Stimulated activated effector memory CD8-positive, alpha-beta T cell treated with anti-CD3 and anti-CD28 coated beads, Interleukin-12 subunit alpha, Interleukin-12 subunit beta, amount 100 ng/mL, for 72 hours (primary cell): ENCODE measurements around the gene NLRP11.
A peak's percentile ranks its signal among the peaks of the same experiment; 100 is the strongest.
"Not testable (repeated sequence)": the region's sequence is repeated elsewhere in the genome, so short reads cannot be mapped to it uniquely, and the experiment has no call there.

ENCODE experiments used
- ATAC-seq: fragments of 150-1000 bp; cut with Tn5 transposase; 2 replicates; pipeline ENCODE4 v1.10.0; 2021
- DNase-seq, 2 donors: peaks; one replicate each; pipeline ENCODE4 v3.0.0; 2021 to 2022; ENCODE audit warnings: low spot score in 2 of 2
- H3K27ac Mint-ChIP-seq: one replicate; pipeline ENCODE4 v1.8.0; 2022; ENCODE audit warnings: mild to moderate bottlenecking, mixed read lengths
- H3K36me3 Mint-ChIP-seq: one replicate; pipeline ENCODE4 v1.8.0; 2022; ENCODE audit warnings: mild to moderate bottlenecking, mixed read lengths
- H3K4me1 Mint-ChIP-seq: one replicate; pipeline ENCODE4 v1.8.0; 2022; ENCODE audit warnings: mixed read lengths
- H3K4me3 Mint-ChIP-seq: one replicate; pipeline ENCODE4 v1.8.0; 2022; ENCODE audit warnings: mild to moderate bottlenecking, mixed read lengths
- H3K9me3 Mint-ChIP-seq: one replicate; pipeline ENCODE4 v1.8.0; 2022; ENCODE audit warnings: mixed read lengths

NLRP11 gene

DNA sequence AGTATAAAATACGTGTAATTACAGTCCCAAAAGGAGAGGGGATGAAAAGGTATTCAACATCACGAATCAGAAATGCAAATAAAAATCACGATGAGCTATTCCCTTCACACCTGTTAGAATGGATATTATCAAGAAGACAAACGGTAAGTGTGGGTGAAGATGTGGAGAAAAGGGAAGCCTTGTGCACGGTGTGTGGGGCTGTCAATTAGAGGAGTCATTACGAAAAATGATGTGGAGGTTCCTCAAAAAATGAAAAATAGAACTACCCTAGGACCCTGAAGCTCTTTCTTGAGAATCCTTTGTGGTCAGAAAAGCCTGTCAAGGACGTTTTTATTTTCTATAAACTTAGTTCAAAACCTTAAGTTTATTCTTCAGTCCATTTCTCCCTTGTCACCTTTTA, 19.4 kb downstream of the NLRP11 start:
- DNase-seq (no peak), ATAC-seq (no peak)
- no peak overlapping the region for H3K27ac Mint-ChIP-seq
- H3K36me3 Mint-ChIP-seq: no peaks in the 10 kb centered on the region
- no peak overlapping the region for H3K4me3 Mint-ChIP-seq
- H3K4me1 Mint-ChIP-seq: no peaks in the 10 kb centered on the region
- no peaks in the 10 kb centered on the region for H3K9me3 Mint-ChIP-seq

DNA sequence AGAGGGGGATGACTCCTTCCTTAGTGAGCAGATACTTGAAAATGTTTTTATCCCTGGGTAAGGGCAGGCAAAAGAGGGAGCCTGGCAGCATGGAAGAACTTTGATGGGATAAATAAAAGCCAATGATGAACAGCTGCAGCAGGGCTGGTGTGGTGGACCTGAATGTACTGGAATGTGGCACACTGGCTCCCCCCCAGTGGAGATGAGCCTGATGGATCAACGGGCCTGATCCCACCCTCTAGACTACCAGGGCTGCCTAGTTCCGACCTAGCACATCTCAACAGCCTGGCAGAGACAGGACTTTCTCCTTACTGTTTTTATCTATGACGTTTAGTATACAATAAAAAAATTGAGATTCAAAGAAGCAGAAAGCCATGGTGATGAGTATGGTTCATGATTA, 20.5 kb downstream of the NLRP11 start:
- ATAC-seq (no peak), DNase-seq (no peak)
- no peaks in the 10 kb centered on the region for H3K36me3 Mint-ChIP-seq
- no peaks in the 10 kb centered on the region for H3K4me1 Mint-ChIP-seq
- H3K9me3 Mint-ChIP-seq: no peaks in the 10 kb centered on the region
- H3K4me3 Mint-ChIP-seq: no peak overlapping the region
- H3K27ac Mint-ChIP-seq: no peak overlapping the region

DNA sequence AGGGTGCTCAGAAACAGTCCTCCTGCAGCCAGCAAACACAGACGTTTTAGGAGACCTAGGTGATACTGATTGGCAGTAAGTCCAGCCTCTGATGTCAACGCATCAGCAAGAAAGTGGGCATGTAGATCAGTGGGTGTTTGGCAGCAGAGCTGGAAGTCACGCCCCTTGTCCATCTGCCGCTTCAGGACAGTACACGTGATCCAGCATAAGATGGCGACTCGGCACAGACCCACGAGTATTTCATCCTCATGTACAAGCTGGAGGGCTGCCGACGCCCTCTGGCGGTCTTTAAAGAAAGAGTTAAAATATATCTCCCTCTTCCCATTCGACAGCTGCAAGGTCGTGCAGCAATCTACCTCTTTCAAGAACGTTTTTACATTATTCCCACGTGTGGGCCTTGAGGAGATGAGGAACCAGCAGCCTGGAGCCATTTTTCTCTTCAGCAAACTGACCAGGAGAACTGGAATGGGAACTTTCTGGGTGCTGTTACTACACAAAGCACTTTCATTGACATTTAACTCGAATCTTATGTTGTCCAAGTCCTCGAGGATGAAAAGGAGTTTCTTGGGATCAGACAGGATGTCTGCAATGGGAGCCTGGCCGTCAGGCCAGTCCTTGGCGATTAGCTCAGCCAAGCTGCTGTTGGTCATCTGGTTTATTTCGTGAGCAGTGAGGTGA, 22.3 kb downstream of the NLRP11 start:
- H3K4me1 Mint-ChIP-seq: no peaks in the 10 kb centered on the region
- DNase-seq (peak in 1 of 2 donors; percentile 49), ATAC-seq (peak; percentile 69)
- no peak overlapping the region for H3K27ac Mint-ChIP-seq
- no peak overlapping the region for H3K4me3 Mint-ChIP-seq
- no peaks in the 10 kb centered on the region for H3K36me3 Mint-ChIP-seq
- no peaks in the 10 kb centered on the region for H3K9me3 Mint-ChIP-seq

DNA sequence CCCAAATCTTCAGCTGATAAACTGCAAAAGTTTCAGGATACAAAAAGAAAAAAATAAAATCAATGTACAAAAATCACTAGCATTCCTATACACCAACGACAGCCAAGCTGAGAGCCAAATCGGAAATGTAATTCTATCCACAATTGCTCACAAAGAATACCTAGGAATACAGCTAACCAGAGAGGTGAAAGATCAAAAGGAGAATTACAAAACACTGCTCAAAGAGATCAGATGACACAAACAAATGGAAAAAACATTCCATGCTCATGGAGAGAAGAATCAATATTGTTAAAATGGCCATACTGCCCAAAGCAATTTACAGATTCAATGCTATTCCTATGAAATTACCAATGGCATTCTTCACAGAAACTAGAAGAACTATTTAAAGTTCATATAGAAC, 29.5 kb downstream of the NLRP11 start:
- no peak overlapping the region for H3K4me3 Mint-ChIP-seq
- no peak for DNase-seq
- no peak for ATAC-seq
- no peaks in the 10 kb centered on the region for H3K36me3 Mint-ChIP-seq
- H3K4me1 Mint-ChIP-seq: no peaks in the 10 kb centered on the region
- peaks cover 2% of the 10 kb centered on the region for H3K9me3 Mint-ChIP-seq
- H3K27ac Mint-ChIP-seq: no peak overlapping the region

DNA sequence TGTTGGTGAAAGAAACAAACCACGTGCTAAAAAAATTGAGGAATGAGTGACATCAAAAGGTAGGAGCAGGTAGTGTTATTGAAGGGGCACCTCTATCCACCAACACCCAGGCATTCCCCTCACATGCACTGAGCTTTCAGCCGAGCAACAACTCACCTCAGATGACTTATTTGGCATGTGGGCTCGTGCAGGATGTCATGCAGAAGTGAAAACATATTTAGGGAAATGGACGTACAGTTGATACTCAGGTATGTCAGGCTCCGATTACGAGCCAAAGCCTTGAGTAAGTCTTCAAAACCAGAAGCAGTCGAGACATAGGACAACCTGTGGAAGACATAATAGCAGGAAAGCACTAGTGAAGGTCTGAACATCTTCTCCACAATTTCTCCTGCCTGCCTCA, 30.4 kb downstream of the NLRP11 start:
- Mint-ChIP-seq H3K36me3 (no peaks in the 10 kb centered on the region), H3K27ac (no peak overlapping the region), H3K4me1 (no peaks in the 10 kb centered on the region), H3K4me3 (no peak overlapping the region), H3K9me3 (peaks cover 2% of the 10 kb centered on the region)
- ATAC-seq: no peak
- no peak for DNase-seq

DNA sequence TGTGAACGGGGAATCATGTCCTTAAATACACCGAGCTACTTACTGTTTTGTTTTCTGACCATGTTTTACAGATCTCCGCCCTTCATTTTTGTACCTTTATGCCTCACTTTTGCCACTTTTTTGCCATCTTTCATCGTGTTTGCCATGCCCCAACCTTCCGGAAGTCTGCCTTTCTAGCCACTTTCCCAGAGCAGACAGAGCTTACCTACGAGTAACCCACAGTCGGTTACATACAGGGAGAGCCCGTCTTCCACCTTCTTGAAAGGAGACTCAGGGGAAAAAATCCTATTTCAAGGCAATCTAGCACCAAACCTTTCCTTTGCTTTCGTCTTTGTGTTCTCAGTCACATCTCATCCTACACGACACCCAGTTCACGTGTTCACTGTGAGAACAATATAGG, 36.8 kb downstream of the NLRP11 start:
- Mint-ChIP-seq H3K4me3 (no peak overlapping the region), H3K4me1 (no peaks in the 10 kb centered on the region), H3K9me3 (no peaks in the 10 kb centered on the region), H3K27ac (no peak overlapping the region), H3K36me3 (no peaks in the 10 kb centered on the region)
- ATAC-seq (no peak), DNase-seq (no peak)

DNA sequence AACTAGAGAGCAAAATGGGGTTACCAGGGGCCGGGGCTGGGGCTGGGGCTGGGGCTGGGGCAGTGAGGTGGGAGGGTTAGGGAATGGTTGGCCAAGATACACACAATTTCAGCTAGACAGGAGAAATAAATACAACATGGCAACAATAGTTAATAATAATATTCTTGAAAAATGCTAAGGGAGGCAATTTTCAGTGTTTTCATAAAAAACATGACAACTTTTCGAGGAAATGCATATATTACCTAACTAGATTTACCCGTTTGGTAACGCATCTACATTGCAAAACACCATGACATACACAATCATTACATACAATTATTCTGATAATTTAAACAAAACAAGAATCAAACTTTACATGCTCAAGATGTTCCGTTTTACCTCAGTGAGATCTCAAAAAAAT, 50.7 kb downstream of the NLRP11 start:
- H3K27ac Mint-ChIP-seq: no peak overlapping the region
- H3K4me3 Mint-ChIP-seq: no peak overlapping the region
- ATAC-seq (no peak), DNase-seq (no peak)
- H3K4me1 Mint-ChIP-seq: no peaks in the 10 kb centered on the region
- peaks cover 3% of the 10 kb centered on the region for H3K9me3 Mint-ChIP-seq
- no peaks in the 10 kb centered on the region for H3K36me3 Mint-ChIP-seq

DNA sequence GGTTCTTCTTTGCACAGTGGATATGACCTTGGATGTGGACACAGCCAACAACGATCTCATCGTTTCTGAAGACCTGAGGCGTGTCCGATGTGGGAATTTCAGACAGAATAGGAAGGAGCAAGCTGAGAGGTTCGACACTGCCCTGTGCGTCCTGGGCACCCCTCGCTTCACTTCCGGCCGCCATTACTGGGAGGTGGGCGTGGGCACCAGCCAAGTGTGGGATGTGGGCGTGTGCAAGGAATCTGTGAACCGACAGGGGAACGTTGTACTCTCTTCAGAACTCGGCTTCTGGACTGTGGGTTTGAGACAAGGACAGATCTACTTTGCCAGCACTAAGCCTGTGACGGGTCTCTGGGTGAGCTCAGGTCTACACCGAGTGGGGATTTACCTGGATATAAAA, 53.5 kb downstream of the NLRP11 start:
- H3K27ac Mint-ChIP-seq: no peak overlapping the region
- H3K9me3 Mint-ChIP-seq: peaks cover 3% of the 10 kb centered on the region
- ATAC-seq (no peak), DNase-seq (no peak)
- H3K4me1 Mint-ChIP-seq: no peaks in the 10 kb centered on the region
- H3K4me3 Mint-ChIP-seq: no peak overlapping the region
- no peaks in the 10 kb centered on the region for H3K36me3 Mint-ChIP-seq

DNA sequence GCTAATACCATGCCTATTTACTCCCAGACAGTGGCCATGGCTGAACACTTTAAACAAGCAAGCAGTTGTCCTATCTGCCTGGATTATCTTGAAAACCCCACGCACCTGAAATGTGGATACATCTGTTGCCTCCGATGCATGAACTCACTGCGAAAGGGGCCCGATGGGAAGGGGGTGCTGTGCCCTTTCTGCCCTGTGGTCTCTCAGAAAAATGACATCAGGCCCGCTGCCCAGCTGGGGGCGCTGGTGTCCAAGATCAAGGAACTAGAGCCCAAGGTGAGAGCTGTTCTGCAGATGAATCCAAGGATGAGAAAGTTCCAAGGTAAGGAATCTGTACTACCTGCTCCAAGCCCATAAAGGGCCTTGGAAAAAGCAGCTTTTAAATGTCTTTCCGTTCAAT, 54.3 kb downstream of the NLRP11 start:
- Mint-ChIP-seq H3K9me3 (peaks cover 3% of the 10 kb centered on the region), H3K4me3 (no peak overlapping the region), H3K27ac (no peak overlapping the region), H3K4me1 (no peaks in the 10 kb centered on the region), H3K36me3 (no peaks in the 10 kb centered on the region)
- DNase-seq (no peak), ATAC-seq (no peak)

DNA sequence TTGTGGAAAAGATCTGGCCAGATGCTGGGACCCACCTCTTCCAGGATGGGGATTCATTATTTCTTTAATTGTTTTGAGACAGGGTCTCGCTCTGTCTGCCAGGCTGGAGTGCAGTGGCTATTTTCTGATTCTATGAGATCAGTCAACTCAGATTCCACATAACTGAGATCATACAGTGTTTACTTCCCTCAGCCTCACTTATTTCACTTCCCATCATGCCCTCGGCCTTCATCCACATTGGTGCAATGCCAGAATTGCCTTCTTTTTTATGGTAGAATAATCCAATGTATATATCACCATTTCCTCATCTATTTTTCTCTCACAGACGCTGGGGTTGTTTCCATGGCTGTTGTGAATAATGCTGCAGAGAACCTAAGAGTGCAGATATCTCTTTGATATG, 62.2 kb downstream of the NLRP11 start:
- H3K27ac Mint-ChIP-seq, H3K4me3 Mint-ChIP-seq, ATAC-seq, DNase-seq, H3K9me3 Mint-ChIP-seq, H3K4me1 Mint-ChIP-seq, H3K36me3 Mint-ChIP-seq: not testable (repeated sequence)

DNA sequence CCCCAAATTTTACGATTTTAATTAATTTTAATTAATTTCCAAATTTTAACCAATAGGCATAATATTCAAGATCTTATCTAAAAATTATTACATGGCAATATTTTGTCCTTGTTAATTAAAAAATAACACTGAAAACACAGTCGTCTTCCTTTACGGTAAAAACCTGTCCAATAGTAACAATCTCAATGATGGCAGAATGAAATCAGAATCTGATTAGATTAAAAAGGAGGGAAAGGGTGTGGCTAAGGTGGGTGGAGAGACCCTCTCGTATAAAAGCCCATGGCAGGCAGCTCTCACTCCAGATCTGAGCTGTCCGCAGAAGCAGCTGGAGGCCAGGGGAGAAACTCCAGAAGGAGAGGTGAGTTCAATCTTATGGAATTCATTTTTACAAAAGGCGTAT, 63.0 kb downstream of the NLRP11 start, which contains the start of gene RFPL4AL1:
RFPL4AL1 (plus strand) TSS at position 301 of the 400 bp plus-strand sequence. CDS start 2,687 bp downstream, outside the sequence.
- ATAC-seq, H3K4me3 Mint-ChIP-seq, DNase-seq, H3K4me1 Mint-ChIP-seq, H3K27ac Mint-ChIP-seq, H3K36me3 Mint-ChIP-seq, H3K9me3 Mint-ChIP-seq: not testable (repeated sequence)

DNA sequence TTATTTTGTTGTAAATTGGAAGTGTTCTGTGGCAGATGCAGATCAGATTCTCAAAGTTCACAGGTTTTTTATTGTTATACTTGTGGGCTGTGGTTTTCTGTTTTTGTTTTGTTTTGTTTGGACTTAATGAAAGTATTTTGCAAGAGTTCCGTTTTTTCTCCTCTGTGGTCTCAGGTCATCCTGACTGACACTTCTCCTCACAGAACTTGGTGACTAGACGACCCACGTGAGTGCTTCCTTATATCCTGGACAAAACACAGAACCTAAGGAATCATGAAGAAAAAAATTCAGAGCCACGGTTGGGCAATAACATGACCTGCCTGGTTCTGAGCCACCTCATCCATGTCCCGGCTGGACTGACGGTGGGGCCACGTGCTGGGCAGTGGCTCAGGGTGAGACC, 65.3 kb downstream of the NLRP11 start:
- no peaks in the 10 kb centered on the region for H3K36me3 Mint-ChIP-seq

DNA sequence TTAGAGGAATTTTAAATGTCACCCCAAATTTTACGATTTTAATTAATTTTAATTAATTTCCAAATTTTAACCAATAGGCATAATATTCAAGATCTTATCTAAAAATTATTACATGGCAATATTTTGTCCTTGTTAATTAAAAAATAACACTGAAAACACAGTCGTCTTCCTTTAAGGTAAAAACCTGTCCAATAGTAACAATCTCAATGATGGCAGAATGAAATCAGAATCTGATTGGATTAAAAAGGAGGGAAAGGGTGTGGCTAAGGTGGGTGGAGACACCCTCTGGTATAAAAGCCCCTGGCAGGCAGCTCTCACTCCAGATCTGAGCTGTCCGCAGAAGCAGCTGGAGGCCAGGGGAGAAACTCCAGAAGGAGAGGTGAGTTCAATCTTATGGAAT, 73.0 kb downstream of the NLRP11 start, which contains the start of gene RFPL4A:
RFPL4A (plus strand) TSS at position 301 of the 400 bp plus-strand sequence. CDS start 2,704 bp downstream, outside the sequence.
- H3K4me1 Mint-ChIP-seq, DNase-seq, H3K27ac Mint-ChIP-seq, H3K9me3 Mint-ChIP-seq, ATAC-seq, H3K4me3 Mint-ChIP-seq, H3K36me3 Mint-ChIP-seq: not testable (repeated sequence)

More for the DNA sequence above, 65.3 kb downstream of the NLRP11 start:
- Mint-ChIP-seq H3K9me3 (no peaks in the 10 kb centered on the region), H3K4me3 (no peak overlapping the region), H3K4me1 (no peaks in the 10 kb centered on the region), H3K27ac (no peak overlapping the region)
- ATAC-seq (no peak), DNase-seq (no peak)

DNA sequence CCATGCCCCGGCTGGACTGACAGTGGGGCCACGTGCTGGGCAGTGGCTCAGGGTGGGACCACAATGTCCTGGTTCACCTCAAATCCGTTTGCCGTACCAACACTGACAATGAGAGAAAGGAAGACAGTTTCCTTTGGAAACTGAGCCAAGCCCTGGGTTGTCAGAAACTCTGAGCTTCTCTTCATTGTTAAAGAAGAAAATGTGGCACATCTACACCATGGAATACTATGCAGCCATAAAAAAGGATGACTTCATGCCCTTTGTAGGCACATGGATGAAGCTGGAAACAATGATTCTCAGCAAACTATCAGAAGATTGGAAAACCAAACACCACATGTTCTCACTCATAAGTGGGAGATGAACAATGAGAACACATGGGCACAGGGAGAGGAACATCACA, 75.0 kb downstream of the NLRP11 start:
- H3K4me1 Mint-ChIP-seq, H3K36me3 Mint-ChIP-seq, DNase-seq, ATAC-seq, H3K4me3 Mint-ChIP-seq, H3K9me3 Mint-ChIP-seq, H3K27ac Mint-ChIP-seq: not testable (repeated sequence)

DNA sequence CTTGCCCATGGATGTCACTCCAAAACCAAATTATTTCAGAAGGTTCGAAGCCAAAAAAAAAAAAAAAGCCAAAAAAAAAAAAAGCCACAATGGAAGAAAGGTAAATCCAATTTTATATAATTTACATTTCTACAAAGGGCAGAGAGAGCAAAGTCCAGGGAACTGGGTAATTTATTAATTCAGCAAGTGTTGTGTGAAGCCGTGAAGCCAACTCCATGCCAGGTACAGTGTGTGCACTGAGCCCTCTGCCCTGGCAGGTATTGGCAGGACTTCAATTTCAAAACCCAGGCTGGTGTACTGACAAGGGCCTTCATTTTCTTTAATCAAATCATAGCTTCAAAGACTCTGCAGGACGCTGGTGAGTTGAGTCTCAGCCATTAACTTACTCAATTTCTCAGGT, 78.4 kb downstream of the NLRP11 start:
- Mint-ChIP-seq H3K4me1 (no peaks in the 10 kb centered on the region), H3K36me3 (no peaks in the 10 kb centered on the region), H3K27ac (no peak overlapping the region), H3K4me3 (no peak overlapping the region), H3K9me3 (no peaks in the 10 kb centered on the region)
- ATAC-seq: no peak
- DNase-seq: no peak

DNA sequence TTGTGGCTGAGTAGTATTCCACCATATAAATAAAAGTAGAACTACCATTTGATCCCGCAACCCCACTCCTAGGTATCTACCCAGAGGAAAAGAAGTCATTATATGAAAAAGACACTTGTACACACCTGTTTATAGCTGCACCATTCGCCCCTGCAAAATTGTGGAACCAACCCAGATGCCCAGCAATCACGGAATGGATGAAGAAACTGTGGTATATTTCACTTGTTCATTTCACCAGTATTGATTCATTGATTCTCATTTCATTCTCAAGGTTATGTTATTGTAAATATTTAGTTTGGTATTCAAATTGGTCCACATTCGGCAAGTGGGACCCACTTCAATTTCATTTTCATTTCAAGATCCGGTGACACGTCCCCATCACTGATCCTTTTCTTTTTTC, 81.1 kb downstream of the NLRP11 start:
- no peaks in the 10 kb centered on the region for H3K4me1 Mint-ChIP-seq
- no peaks in the 10 kb centered on the region for H3K9me3 Mint-ChIP-seq
- DNase-seq: no peak
- no peak overlapping the region for H3K27ac Mint-ChIP-seq
- H3K36me3 Mint-ChIP-seq: no peaks in the 10 kb centered on the region
- H3K4me3 Mint-ChIP-seq: no peak overlapping the region
- ATAC-seq: no peak

DNA sequence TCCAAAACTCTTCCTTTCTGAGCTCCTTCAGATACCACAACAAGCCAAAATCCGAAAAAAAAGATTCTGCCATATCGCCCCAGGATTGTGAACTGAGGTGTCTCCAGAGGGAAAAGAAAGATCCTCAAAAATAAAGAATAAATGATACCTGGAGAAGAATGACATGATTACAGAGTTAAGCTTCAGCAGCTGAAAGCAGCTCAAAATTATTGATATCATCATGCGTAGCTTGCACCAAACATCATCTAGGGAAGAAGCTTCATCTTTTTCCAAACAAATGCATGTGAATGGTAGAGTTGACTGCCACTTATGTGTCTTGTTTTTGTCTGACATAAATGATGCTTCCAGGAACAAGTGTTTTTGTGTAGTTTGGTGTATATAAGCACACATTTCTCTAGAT, 93.5 kb downstream of the NLRP11 start, which contains the start of gene NLRP9:
NLRP9 (minus strand) TSS at position 101 of the 400 bp plus-strand sequence; CDS start at position 73, 28 bp downstream.
- no peak within 1 kb of the TSS for H3K4me3 Mint-ChIP-seq
- H3K4me1 Mint-ChIP-seq: no peaks in the 10 kb centered on the region
- H3K9me3 Mint-ChIP-seq: no peaks in the 10 kb centered on the region
- H3K27ac Mint-ChIP-seq: no peak within 1 kb of the TSS
- ATAC-seq: no peak
- DNase-seq: no peak
- H3K36me3 Mint-ChIP-seq: no peaks in the 10 kb centered on the region
